GM18861 (cell line): ENCODE measurements around the gene NACC1.

Experiments
- ATAC-seq: cut with Tn5 transposase; IDR thresholded peaks from one replicate; pipeline ENCODE4 v1.9.1; 2021; ENCODE audit not compliant: unreplicated experiment

Gene NACC1

GRCh38 chr19:13087795-13088537, 30.1 kb upstream of the NACC1 start:
- ATAC-seq: no peak

DNA sequence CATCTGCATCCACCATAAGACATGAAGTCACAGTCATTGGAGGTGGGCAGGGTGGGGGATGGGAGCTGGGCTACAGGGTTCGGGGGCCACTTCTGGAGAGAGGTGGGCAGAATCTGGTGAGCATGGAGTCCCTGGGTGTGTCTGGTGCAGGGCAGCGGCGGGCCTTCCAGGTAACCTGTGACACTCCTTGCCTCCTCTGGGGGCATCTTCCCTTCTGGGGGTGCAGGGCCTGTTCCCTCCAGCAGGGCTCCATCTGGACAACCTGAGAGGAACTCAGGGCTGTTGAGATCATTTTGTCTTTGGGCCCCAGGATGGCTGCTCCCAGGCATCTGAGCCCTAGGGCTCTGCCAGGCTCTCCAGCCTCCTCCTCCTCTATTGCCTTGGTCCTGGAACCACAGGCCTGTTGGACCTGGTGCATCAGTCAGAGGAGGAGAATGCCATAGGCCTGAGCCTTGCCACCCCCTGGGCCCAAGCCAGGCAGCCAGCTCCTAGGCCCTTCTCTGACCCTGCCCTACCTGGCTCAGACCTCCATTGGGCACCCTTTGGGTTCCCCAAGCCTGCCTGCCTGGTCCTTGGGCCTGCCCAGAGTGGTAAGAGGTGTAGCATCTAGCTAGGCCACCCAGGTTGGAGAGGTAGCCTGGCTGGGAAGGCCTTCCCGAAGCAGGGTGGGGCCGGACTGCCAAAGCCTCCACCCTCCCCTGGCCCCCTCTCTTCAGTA, 28.8 kb upstream of the NACC1 start:
- no peak for ATAC-seq

GRCh38 chr19:13089857-13090507, 28.1 kb upstream of the NACC1 start:
- no peak for ATAC-seq

- no peak for ATAC-seq
Observed at GRCh38 chr19:13090511-13091231, 27.4 kb upstream of the NACC1 start.

- no peak for ATAC-seq
Observed at GRCh38 chr19:13091400-13092157, 26.5 kb upstream of the NACC1 start.

DNA sequence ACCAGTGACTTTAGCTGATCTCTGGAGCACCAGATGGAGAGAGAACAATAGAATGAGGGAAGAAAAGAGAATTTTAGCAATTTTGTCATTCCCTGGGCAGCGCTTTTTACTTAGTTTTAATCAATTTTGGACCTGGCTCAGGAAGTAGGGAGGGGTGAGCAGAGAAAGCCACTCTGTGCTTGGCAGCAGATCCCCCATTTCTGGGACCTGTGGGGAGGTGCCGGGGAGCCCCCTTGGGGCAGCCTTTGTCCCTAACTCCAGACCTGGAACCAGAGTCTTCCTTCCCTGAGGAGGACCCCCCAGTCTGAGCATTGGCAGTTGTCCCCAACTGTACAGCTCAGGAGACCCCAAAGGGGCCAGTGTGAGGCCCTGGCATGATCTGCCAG, 25.9 kb upstream of the NACC1 start:
- no peak for ATAC-seq

DNA sequence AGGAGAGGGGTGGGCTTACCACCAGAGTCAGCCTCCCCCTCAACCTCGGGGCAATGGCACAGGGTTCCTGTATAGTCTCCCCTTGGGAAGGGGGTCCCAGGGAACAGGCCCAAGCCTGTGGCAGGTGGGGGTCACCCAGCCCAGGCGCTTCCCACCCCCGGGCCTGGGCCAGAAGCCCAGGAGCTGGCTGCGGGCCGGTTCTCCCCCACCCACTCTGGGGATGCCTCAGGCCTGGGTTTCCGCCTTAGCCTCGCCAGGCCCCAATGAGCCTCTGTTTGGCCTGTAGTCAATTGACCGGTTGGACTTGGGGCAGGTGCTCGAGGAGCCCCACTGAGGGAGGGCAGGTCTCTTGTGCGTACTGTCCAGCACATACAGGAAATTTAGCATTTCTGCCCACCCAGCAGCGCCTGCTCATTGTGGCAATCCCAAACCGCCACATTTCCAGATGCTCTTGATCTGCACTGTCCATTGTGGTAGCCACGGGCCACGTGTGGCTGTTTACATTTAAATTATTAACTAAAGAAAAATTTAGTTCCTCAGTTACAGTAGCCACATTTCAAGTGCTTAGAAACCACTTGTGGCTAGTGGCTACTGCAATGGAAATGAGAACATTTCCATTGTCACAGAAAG, 25.3 kb upstream of the NACC1 start:
- no peak for ATAC-seq

DNA sequence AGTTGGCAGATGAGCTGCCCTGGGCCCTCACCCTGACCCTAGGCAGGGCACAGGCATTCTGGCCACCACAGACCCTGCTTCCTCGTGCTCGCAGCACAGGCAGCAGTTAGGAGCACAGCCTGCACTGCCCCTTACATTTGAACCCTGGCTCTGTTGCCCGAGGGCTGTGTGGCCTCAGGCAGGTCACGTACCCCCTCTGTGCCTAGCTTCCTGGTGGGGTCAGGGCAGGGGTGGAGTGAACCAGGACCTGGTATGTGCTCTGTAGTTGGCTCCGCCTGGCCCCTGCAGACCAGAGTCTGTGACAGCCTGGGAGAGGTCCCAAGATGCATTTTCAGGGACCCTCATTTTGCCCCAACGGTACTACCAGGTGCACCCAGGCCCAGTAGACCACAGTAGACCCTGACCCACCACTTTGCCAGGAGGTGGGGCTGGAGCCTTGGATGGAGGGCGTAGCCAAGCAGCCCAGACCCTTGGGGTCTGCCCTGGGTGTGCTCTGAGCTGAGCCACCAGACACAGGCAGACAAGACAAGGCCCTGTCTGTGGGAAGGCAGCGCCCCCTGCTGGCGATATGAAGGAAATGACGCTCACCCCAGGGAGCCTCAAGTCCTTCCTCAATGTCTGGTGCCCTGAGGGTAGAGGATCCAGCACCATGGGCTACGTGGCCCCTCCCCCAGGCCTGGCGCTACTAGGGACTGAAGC, 24.5 kb upstream of the NACC1 start:
- ATAC-seq: no peak

- ATAC-seq: no peak
Observed at GRCh38 chr19:13094106-13094504, 24.0 kb upstream of the NACC1 start.

DNA sequence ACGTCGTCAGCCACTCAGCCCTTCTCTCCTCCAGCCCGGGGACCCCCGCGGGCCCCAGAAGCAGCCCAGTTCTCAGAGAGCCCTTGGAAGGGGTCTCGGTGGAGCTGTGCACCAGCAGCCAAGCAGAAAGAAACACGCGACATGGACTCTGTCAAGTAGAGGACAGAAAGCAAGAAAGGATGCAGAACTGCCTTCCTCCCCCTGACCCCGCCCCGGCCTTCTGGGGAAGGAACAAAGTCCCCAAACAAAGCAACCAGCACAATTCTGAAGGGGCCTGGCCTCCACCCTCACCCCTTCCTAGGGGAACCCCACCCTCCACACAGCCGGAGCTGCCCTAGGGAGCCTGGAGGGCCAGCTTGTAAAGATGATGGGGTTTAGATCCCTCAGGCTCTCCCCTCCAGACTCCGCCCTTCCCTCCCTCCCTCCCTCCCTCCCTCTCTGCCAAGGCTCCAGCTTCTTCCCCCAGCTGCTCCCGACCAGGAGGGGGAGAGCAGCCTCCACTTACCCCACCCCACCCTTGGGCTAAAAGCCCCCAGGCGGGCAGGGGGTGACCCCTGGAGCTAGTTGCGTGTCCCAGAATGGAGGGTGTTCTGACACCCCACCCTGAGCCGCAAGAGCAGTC, 23.2 kb upstream of the NACC1 start:
- ATAC-seq: no peak

- ATAC-seq: no peak
Observed at GRCh38 chr19:13095393-13095784, 22.7 kb upstream of the NACC1 start.

GRCh38 chr19:13095934-13096927, 21.8 kb upstream of the NACC1 start:
- no peak for ATAC-seq

DNA sequence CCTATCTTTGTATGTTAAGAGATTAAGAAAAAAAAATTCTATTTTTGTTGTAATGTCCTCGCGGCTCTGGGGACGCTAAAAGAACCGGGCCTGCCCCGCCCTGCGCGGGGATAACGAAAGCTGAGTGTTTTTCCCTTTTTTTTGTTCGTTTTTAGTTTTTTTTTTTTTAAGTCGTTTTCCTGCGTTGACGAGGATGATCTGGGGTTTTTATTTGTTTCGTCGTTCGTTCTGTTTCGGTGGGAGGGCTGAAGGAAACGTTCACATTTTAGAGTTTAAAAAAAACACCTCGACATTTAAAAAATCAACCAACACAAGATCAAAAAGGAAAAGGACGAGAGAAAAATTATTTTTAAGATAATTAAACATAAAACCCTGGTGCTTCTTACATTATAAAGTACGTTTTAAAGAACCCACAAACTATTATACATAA, 21.0 kb upstream of the NACC1 start:
- no peak for ATAC-seq

DNA sequence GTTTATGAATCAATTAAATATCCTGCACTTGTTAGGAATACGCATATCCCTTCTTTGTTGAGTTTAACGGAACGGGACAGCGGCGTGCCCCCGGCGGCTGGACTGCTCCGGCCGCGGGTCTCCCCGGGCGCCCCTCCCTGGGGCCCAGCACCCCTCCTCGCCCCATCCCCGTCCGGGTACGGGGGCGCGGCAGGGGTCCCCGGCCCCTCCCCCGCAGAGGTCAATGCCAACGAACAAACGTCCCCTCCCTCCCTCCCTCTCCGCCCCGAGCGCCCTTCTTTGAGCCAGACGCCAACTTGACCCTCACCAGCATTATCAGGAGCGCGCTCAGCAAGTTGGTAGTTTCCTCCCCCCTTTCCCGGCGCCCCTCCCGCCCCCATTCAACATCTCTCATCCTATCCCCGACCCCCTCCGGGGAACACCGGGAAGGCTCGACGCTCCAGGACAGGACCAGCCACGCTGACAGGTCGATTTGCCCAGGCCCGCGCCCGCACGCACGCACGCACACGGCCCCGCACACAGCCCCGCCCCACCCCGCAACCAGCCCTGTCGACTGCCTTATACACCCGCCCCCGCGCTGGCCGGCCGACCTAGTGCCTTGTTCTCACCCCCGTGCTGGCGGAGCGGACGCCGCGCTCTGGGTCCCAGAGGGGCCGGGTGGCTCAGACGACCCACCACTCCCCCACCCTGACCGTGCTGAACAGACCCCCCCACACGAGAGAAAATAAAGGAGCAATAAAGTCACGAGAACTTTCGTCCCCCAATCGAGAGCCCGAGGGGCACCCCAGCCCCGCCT, 20.4 kb upstream of the NACC1 start:
- ATAC-seq: no peak

- no peak for ATAC-seq
Observed at GRCh38 chr19:13098277-13099072, 19.6 kb upstream of the NACC1 start.
